H1 (cell line): ENCODE data around the gene CLPTM1L. TPM values are rescaled to one million over a fixed set of nuclear protein-coding genes. Genes with fewer than 3 reads are reported as not detected.

Experiments
- POU5F1 ChIP-seq: IDR thresholded peaks from 2 replicates; pipeline ENCODE4 v1.6.1; 2011; ENCODE audit warnings: low read depth, mild to moderate bottlenecking, low read length, moderate library complexity
- TAF7 ChIP-seq: optimal IDR thresholded peaks from 2 replicates; pipeline ENCODE3; 2011; ENCODE audit warnings: low read depth, mild to moderate bottlenecking, inconsistent platforms, low read length, moderate library complexity, borderline replicate concordance
- polyA plus RNA-seq, 7 experiments: library from polyadenylated mRNA; depleted of rRNA in 3 of 7; stranded (reverse) in 5 of 7; unstranded in 2 of 7; fragments of >200 nt in 5 of 7; fragments of 200-250 nt in 2 of 7; gene quantifications; 1 replicate in 5 of 7; 2 replicates in 1 of 7; 4 replicates in 1 of 7; pipeline versions ENCODE4 v1.2.1 to v1.2.3, GENCODE V29; 2011 to 2013; ENCODE audit warnings: missing spikeins in 2 of 7, mixed read lengths in 2 of 7
- total RNA-seq: library from RNA; stranded (reverse); fragmentation: NEBNext Ultra II Directional; extraction: Animal tissue kit (Norgen Biotek cat#: 25700); gene quantifications from 2 replicates; pipeline ENCODE4 v1.2.1, GENCODE V29; 2021

CLPTM1L gene
- total and polyA plus RNA-seq, 2 of the 8 experiments (the other 6 are each of a cell fraction or from before 2014, with no cell fraction given) = 102 to 119 TPM

- no peak for TF ChIP-seq TAF7
- no peak for TF ChIP-seq POU5F1
These were observed 72.7 kb downstream of the CLPTM1L start (continued) for GRCh38 chr5:1272201-1272600.
